ENCODE results near the gene UBA52. TPM values are rescaled to one million over a fixed set of nuclear protein-coding genes. Genes with fewer than 3 reads are reported as not detected.

The UBA52 gene
- total RNA-seq, 1 experiment from 2014 or later: 1,330 TPM

DNA sequence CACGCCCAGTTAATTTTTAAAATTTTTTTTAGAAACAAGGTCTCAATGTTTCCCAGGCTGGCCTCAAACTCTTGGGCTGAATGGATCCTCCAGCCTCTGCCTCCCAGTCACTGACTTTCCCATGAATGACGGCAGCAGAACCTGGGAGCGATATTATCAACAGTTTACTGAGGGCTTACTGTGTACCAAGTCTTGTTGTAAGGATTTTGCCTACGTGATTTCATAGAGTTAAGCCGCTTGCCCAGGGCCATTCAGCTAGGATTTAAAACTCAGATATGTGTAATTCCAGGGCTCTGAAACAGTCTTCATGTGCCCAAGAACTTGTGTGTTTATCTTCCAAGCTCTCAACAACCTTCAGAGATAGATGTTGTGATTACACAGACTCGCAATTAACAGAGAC is 20.0 kb upstream of the UBA52 start:
- ChIA-PET POLR2A (interaction anchor here (1.0 kb wide), 1 partner anchor 20 kb away, joined by 3 read pairs; the partner anchor contains the start of gene UBA52), CTCF (interaction anchor here (0.6 to 1.0 kb wide), 3 partner anchors 31 to 141 kb away, joined by 3 to 6 read pairs (median 3); no protein-coding TSS in a partner anchor)
- no peaks in the 10 kb centered on the region for H3K27me3 Mint-ChIP-seq (ENCODE audit: insufficient read depth, unreplicated experiment)
- no peak overlapping the region for H3K4me3 Mint-ChIP-seq (ENCODE audit: unreplicated experiment)
- no peaks in the 10 kb centered on the region for H3K4me1 Mint-ChIP-seq (ENCODE audit: insufficient read depth, unreplicated experiment)
- TF ChIP-seq, protein P1, sequence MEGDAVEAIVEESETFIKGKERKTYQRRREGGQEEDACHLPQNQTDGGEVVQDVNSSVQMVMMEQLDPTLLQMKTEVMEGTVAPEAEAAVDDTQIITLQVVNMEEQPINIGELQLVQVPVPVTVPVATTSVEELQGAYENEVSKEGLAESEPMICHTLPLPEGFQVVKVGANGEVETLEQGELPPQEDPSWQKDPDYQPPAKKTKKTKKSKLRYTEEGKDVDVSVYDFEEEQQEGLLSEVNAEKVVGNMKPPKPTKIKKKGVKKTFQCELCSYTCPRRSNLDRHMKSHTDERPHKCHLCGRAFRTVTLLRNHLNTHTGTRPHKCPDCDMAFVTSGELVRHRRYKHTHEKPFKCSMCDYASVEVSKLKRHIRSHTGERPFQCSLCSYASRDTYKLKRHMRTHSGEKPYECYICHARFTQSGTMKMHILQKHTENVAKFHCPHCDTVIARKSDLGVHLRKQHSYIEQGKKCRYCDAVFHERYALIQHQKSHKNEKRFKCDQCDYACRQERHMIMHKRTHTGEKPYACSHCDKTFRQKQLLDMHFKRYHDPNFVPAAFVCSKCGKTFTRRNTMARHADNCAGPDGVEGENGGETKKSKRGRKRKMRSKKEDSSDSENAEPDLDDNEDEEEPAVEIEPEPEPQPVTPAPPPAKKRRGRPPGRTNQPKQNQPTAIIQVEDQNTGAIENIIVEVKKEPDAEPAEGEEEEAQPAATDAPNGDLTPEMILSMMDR (IDR thresholded peaks at IDR 0.05; ENCODE audit: unreplicated experiment): no peak
- intact Hi-C loops (cut with micrococcal nuclease): no loop called here
- H3K36me3 Mint-ChIP-seq (ENCODE audit: insufficient read depth, unreplicated experiment): no peaks in the 10 kb centered on the region
- no peaks in the 10 kb centered on the region for H3K9me3 Mint-ChIP-seq (ENCODE audit: unreplicated experiment)
- H3K27ac Mint-ChIP-seq (ENCODE audit: low read depth, unreplicated experiment): no peak overlapping the region
- BruUV-seq (replicated peaks): no TSS peak
- no peak for DNase-seq (ENCODE audit: unreplicated experiment)

DNA sequence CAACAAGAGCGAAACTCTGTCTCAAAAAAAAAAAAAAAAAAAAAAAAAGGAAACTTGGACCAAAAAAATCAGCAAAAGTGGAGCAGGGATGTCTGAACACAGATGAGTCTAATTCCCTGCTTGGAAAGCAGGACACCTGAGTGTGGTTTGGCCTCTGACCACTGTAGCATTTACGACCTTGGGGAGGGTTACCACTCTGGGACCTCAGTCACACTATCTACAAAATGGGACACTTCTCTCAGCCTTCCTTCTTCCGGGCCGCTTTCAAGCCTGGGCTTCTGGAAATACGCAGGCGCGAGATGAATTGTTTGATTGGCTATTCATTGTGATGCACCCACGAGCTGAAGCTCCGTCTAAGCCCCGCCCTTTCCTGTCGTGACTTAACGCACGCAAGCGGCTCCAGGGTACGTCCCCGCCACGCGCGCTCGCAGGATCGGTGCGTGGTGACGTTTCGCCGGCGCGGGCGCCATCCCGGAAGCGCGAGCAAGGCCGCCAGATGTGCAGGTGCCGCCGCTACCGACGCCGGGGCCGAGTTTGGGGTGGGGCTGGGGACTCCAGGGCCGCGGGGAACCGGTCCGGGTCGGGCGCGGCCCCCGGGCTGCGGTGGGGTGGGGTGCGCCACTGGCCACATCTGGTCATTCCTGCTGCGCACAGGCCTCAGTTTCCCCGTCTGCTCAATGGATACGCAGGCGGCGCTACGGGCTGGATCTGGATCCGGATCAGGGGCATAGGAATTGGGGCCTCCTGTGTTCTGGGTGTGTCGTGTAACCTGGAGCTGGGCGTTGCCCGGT is 14.1 kb upstream of the UBA52 start, which contains the start of gene KXD1:
TSS of gene KXD1 (plus strand) at position 460 of the 791 bp plus-strand sequence. CDS start 4,187 bp downstream, outside the sequence.
- intact Hi-C loops (cut with micrococcal nuclease): loop anchor here (1.0 kb wide), 1 partner anchor 35 kb away; the partner anchor contains the start of gene ELL

DNA sequence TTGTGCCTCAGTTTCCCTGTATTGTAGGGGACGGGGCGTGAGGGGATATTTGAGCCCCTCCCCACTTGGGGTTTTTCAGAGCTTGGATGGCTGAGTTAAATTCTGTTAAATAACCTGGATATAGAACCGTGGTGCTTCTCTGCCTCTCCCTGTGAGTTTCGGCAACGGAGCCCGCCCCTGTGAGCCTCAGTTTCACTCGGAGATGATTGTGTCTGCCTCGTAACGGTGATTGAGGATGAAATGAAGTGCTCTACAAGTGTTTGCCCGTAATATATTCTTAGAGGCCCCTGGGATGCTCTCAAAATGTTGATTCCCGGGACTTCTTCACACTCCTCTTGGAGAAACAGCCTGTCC is 13.5 kb upstream of the UBA52 start:
- DNase-seq (ENCODE audit: unreplicated experiment): no peak
- intact Hi-C loops (cut with micrococcal nuclease): no loop called here
- ChIA-PET POLR2A (interaction anchor here (0.6 to 6.1 kb wide), 19 partner anchors 8 to 504 kb away, joined by 3 to 106 read pairs (median 4); partner anchors contain the start of genes COPE, DDX49, ELL and FKBP8), CTCF (interaction anchor here (0.7 to 1.8 kb wide), 7 partner anchors 13 to 107 kb away, joined by 3 to 6 read pairs (median 4); partner anchors contain the start of gene UBA52)
- H3K27ac Mint-ChIP-seq (ENCODE audit: low read depth, unreplicated experiment): peak overlapping the region; percentile 86
- TSS peak; percentile 55 for BruUV-seq (replicated peaks)
- no peaks in the 10 kb centered on the region for H3K9me3 Mint-ChIP-seq (ENCODE audit: unreplicated experiment)
- H3K4me1 Mint-ChIP-seq (ENCODE audit: insufficient read depth, unreplicated experiment): peaks cover 11% of the 10 kb centered on the region
- peaks cover 36% of the 10 kb centered on the region for H3K36me3 Mint-ChIP-seq (ENCODE audit: insufficient read depth, unreplicated experiment)
- TF ChIP-seq, protein P1 (IDR thresholded peaks at IDR 0.05; ENCODE audit: unreplicated experiment): no peak
- H3K4me3 Mint-ChIP-seq (ENCODE audit: unreplicated experiment): peak overlapping the region; percentile 74
- H3K27me3 Mint-ChIP-seq (ENCODE audit: insufficient read depth, unreplicated experiment): no peaks in the 10 kb centered on the region

More for the DNA sequence above, 14.1 kb upstream of the UBA52 start, which contains the start of gene KXD1:
- TF ChIP-seq, protein P1 (IDR thresholded peaks at IDR 0.05; ENCODE audit: unreplicated experiment): no peak
- DNase-seq (ENCODE audit: unreplicated experiment): peak; percentile 99
- Mint-ChIP-seq H3K27ac (ENCODE audit: low read depth, unreplicated experiment) (peak within 1 kb of the TSS; percentile 86), H3K4me3 (ENCODE audit: unreplicated experiment) (peak within 1 kb of the TSS; percentile 74), H3K9me3 (ENCODE audit: unreplicated experiment) (no peaks in the 10 kb centered on the region), H3K36me3 (ENCODE audit: insufficient read depth, unreplicated experiment) (peaks cover 30% of the 10 kb centered on the region), H3K27me3 (ENCODE audit: insufficient read depth, unreplicated experiment) (no peaks in the 10 kb centered on the region), H3K4me1 (ENCODE audit: insufficient read depth, unreplicated experiment) (peaks cover 11% of the 10 kb centered on the region)
- ChIA-PET POLR2A (interaction anchor here (0.6 to 6.1 kb wide), 23 partner anchors 8 to 505 kb away, joined by 3 to 106 read pairs (median 4); partner anchors contain the start of genes COPE, DDX49, ELL and FKBP8), CTCF (interaction anchor here (0.7 to 1.8 kb wide), 5 partner anchors 13 to 48 kb away, joined by 3 to 6 read pairs (median 4); partner anchors contain the start of gene UBA52)
- no TSS peak for BruUV-seq (replicated peaks)

DNA sequence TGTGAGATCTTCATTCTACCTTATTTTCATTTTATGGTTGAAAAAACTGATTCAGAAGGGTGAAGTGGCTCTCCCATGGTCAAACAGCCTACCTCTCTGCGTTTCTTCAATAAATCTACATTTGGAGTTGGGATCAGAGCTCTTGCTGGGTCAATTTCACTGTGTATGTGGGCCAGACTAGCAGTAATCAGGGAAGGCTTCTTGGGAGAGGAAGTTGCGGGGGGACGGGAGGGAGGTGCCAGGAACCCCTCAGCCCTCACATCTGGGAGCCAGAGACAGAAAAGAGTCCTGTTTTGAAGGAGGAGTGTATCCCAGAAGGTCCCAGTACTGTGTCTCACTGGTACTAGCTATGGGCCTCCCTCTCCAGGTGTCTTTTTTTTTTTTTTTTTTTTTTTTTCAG is 13.1 kb upstream of the UBA52 start:
- H3K27me3 Mint-ChIP-seq (ENCODE audit: insufficient read depth, unreplicated experiment): no peaks in the 10 kb centered on the region
- H3K9me3 Mint-ChIP-seq (ENCODE audit: unreplicated experiment): no peaks in the 10 kb centered on the region
- no TSS peak for BruUV-seq (replicated peaks)
- H3K4me1 Mint-ChIP-seq (ENCODE audit: insufficient read depth, unreplicated experiment): peaks cover 11% of the 10 kb centered on the region
- no peak for DNase-seq (ENCODE audit: unreplicated experiment)
- CTCF ChIA-PET: interaction anchor here (0.6 to 1.8 kb wide), 8 partner anchors 13 to 144 kb away, joined by 3 to 6 read pairs (median 4); partner anchors contain the start of gene UBA52
- peaks cover 40% of the 10 kb centered on the region for H3K36me3 Mint-ChIP-seq (ENCODE audit: insufficient read depth, unreplicated experiment)
- POLR2A ChIA-PET: interaction anchor here (0.5 to 6.1 kb wide), 19 partner anchors 7 to 361 kb away, joined by 3 to 106 read pairs (median 4); partner anchors contain the start of genes COPE, DDX49, ELL and FKBP8
- H3K27ac Mint-ChIP-seq (ENCODE audit: low read depth, unreplicated experiment): peak overlapping the region; percentile 86
- H3K4me3 Mint-ChIP-seq (ENCODE audit: unreplicated experiment): peak overlapping the region; percentile 74
- TF ChIP-seq, protein P1 (IDR thresholded peaks at IDR 0.05; ENCODE audit: unreplicated experiment): no peak
- intact Hi-C loops (cut with micrococcal nuclease): no loop called here
